Measurements from ENCODE around the gene CACNA1S. TPM values are rescaled to one million over a fixed set of nuclear protein-coding genes. Genes with fewer than 3 reads are reported as not detected.

Gene CACNA1S
- total RNA-seq, 1 experiment from 2014 or later = not detected

DNA sequence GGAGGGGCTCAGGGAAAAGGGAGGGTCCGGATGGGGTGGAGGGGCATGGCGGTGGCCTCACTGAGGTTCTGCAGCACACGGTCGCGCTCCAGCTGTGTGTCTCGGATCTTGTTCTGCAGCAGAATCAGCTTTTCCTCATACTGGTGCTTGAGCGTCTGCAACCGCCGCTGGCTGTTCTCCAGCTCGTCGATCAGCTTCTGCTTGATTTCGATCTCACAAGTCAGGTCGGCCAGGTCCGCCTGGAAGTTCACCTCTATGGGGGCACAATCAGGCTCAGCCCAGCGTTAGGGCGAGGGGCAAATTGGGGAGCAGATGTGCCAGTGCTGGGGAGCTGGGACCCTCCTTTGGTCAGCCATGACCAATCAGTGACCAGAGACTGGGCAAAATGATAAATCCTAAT lies 113.9 kb downstream of the CACNA1S start:
- BruUV-seq (replicated peaks) = no TSS peak
- POLR2A ChIA-PET (ENCODE audit: low non-redundant PET) = no interaction called here
- no peaks in the 10 kb centered on the region for H3K4me1 ChIP-seq (ENCODE audit: insufficient read depth, low read length, poor library complexity, severe bottlenecking)
- no peak overlapping the region for H3K27ac ChIP-seq (ENCODE audit: low read depth, low read length, poor library complexity, severe bottlenecking)
- intact Hi-C loops (cut with micrococcal nuclease; ENCODE audit: unreplicated experiment) = no loop called here
- H3K9me3 ChIP-seq (ENCODE audit: low read depth, low read length, poor library complexity, severe bottlenecking) = no peaks in the 10 kb centered on the region
- CTCF ChIA-PET = no interaction called here
- DNase-seq (ENCODE audit: low spot score) = no peak
- H3K4me3 ChIP-seq (ENCODE audit: low read depth, low read length, poor library complexity, severe bottlenecking) = no peak overlapping the region
- TF ChIP-seq EZH2 (IDR thresholded peaks at IDR 0.05; ENCODE audit: borderline replicate concordance, low read depth, low read length, poor library complexity, severe bottlenecking) = no peak
- TF ChIP-seq, protein P1, sequence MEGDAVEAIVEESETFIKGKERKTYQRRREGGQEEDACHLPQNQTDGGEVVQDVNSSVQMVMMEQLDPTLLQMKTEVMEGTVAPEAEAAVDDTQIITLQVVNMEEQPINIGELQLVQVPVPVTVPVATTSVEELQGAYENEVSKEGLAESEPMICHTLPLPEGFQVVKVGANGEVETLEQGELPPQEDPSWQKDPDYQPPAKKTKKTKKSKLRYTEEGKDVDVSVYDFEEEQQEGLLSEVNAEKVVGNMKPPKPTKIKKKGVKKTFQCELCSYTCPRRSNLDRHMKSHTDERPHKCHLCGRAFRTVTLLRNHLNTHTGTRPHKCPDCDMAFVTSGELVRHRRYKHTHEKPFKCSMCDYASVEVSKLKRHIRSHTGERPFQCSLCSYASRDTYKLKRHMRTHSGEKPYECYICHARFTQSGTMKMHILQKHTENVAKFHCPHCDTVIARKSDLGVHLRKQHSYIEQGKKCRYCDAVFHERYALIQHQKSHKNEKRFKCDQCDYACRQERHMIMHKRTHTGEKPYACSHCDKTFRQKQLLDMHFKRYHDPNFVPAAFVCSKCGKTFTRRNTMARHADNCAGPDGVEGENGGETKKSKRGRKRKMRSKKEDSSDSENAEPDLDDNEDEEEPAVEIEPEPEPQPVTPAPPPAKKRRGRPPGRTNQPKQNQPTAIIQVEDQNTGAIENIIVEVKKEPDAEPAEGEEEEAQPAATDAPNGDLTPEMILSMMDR (conservative IDR thresholded peaks at IDR 0.05; ENCODE audit: low read depth, low read length) = no peak
- no peaks in the 10 kb centered on the region for H3K27me3 ChIP-seq (replicated peaks; ENCODE audit: insufficient read depth, low read depth, low read length, poor library complexity)
- no peaks in the 10 kb centered on the region for H3K36me3 ChIP-seq (ENCODE audit: insufficient read depth, low read length, poor library complexity, severe bottlenecking)

DNA sequence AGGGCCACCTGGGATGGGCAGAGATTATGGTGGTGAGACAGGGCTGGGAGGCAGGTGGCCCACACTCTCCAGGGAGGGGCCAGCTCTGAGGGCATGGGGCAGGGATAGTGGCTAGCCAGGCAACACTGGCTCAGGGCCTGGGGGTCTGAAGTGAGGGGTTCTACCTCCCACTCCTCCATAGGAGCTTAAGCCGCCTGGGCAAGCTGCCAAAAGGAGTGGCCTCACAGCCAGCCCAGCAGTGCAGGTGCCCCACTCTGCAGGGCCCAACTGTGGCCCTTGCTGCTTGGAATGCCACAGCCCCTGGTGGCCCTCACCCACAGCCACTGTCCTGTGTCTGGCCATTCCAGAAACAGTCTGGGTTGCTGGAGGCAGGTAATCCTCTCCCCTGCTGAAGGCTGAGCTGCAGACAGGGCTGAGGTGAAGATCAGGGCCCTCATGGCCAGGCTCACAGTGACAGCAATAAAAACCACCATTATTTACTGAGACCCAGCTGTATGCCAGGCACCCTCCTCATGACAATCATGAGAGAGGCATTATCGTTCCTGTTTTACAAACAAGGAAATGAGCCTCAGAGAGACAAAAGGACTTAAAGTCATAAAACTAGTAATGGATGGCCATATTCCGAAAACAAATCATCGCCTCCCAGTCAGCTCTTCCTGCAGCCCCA lies 119.7 kb downstream of the CACNA1S start:
- TF ChIP-seq EZH2 (IDR thresholded peaks at IDR 0.05; ENCODE audit: borderline replicate concordance, low read depth, low read length, poor library complexity, severe bottlenecking) = no peak
- TF ChIP-seq, protein P1 (conservative IDR thresholded peaks at IDR 0.05; ENCODE audit: low read depth, low read length) = no peak
- Histone ChIP-seq H3K27me3 (replicated peaks; ENCODE audit: insufficient read depth, low read depth, low read length, poor library complexity) (no peaks in the 10 kb centered on the region), H3K4me3 (ENCODE audit: low read depth, low read length, poor library complexity, severe bottlenecking) (no peak overlapping the region), H3K36me3 (ENCODE audit: insufficient read depth, low read length, poor library complexity, severe bottlenecking) (no peaks in the 10 kb centered on the region), H3K9me3 (ENCODE audit: low read depth, low read length, poor library complexity, severe bottlenecking) (no peaks in the 10 kb centered on the region), H3K4me1 (ENCODE audit: insufficient read depth, low read length, poor library complexity, severe bottlenecking) (no peaks in the 10 kb centered on the region), H3K27ac (ENCODE audit: low read depth, low read length, poor library complexity, severe bottlenecking) (no peak overlapping the region)
- intact Hi-C loops (cut with micrococcal nuclease; ENCODE audit: unreplicated experiment) = no loop called here
- ChIA-PET CTCF (interaction anchor here (1.4 to 1.7 kb wide), 2 partner anchors 13 to 21 kb away, joined by 3 to 5 read pairs; no protein-coding TSS in a partner anchor), POLR2A (ENCODE audit: low non-redundant PET) (no interaction called here)
- no peak for DNase-seq (ENCODE audit: low spot score)
- BruUV-seq (replicated peaks) = no TSS peak

DNA sequence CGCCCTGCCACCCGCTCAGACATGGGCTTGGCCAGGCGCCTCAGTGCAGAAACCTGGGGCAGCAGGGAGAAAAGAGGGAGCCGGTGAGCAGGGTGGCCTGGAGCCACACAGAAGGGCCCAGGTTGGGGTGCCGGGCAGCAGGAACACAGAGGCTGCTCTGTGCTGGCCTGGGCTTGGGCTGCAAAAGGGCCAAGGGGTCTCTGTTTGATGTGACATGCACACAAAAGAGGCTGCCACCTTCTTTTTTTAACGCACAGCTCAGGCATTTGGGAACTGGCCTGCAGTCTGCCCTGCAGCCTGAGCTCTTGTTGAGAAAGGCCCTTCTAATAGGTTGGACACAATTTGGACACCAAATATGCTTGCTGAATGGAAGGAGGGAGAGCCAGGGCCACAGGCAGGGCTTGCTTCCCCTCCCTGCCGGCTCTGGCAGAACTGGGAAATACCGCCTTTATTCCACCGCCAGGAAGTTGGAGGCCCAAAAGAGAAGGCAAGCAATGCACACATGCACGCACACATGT lies 121.1 kb downstream of the CACNA1S start:
- H3K27me3 ChIP-seq (replicated peaks; ENCODE audit: insufficient read depth, low read depth, low read length, poor library complexity) = no peaks in the 10 kb centered on the region
- BruUV-seq (replicated peaks) = no TSS peak
- no peak overlapping the region for H3K4me3 ChIP-seq (ENCODE audit: low read depth, low read length, poor library complexity, severe bottlenecking)
- ChIA-PET CTCF (interaction anchor here (1.7 kb wide), 1 partner anchor 19 kb away, joined by 3 read pairs; no protein-coding TSS in a partner anchor), POLR2A (ENCODE audit: low non-redundant PET) (no interaction called here)
- no peaks in the 10 kb centered on the region for H3K4me1 ChIP-seq (ENCODE audit: insufficient read depth, low read length, poor library complexity, severe bottlenecking)
- no peaks in the 10 kb centered on the region for H3K36me3 ChIP-seq (ENCODE audit: insufficient read depth, low read length, poor library complexity, severe bottlenecking)
- intact Hi-C loops (cut with micrococcal nuclease; ENCODE audit: unreplicated experiment) = no loop called here
- DNase-seq (ENCODE audit: low spot score) = no peak
- no peak overlapping the region for H3K27ac ChIP-seq (ENCODE audit: low read depth, low read length, poor library complexity, severe bottlenecking)
- H3K9me3 ChIP-seq (ENCODE audit: low read depth, low read length, poor library complexity, severe bottlenecking) = no peaks in the 10 kb centered on the region
- TF ChIP-seq EZH2 (IDR thresholded peaks at IDR 0.05; ENCODE audit: borderline replicate concordance, low read depth, low read length, poor library complexity, severe bottlenecking) = no peak
- TF ChIP-seq, protein P1 (conservative IDR thresholded peaks at IDR 0.05; ENCODE audit: low read depth, low read length) = no peak

All from A673 (cell line).